Measurements from ENCODE around the gene ALG2. TPM values are rescaled to one million over a fixed set of nuclear protein-coding genes. Genes with fewer than 3 reads are reported as not detected.

ALG2 gene
- total RNA-seq, 1 experiment from 2014 or later: 39.8 TPM

DNA sequence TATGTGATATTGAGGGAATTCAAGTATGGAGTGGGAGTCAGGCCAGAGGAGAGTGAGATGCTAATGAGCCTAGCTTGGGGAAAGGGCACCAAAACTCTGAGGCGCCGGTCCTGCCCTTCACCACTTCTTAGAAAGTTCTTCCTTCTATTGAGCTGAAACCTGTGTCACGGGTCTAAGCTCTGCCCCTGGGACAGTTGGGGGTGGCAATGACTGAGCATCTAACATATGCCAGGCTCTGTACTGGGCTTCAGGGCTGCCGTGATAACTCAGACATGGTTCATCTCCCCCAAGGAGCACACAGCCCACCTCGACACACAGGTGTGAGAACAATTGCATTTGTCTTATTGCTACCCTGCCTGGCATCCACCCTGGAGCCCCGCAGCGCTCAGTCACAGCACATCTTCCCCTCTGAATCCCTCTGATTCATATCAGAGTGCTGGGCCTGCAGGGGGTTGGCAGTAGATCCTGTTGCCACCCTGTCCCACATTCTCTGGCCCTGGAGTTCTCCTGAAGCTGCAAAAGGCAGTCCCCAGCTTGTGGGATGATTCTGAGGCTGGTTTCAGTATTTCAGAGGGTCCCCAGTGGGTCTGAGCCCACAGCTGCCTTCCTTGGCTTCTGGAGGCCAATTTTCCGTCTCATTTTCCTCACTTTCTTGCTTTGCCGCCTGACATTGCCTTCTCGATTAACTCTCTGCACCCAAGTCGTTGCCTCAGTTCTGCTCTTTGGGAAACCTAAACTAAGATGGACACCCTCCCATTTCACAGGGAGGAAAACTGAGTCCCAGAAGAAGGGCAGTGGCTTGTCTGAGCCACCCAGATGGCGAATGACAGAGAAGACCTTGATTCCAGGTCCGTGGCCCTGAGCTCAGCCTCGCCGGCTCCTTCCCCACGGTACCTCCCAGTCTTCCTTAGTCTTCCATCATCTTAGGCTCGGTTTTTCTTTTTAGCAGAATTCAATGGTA is 42.5 kb downstream of the ALG2 start:
- no peak overlapping the region for H3K4me3 Mint-ChIP-seq (ENCODE audit: unreplicated experiment)
- H3K27ac Mint-ChIP-seq (ENCODE audit: unreplicated experiment): no peak overlapping the region
- H3K9me3 Mint-ChIP-seq (ENCODE audit: unreplicated experiment): no peaks in the 10 kb centered on the region
- Histone ChIP-seq H3K4me1 (peaks cover 11% of the 10 kb centered on the region), H3K36me3 (ENCODE audit: control insufficient read depth, insufficient read depth, low read length) (no peaks in the 10 kb centered on the region), H3K27me3 (replicated peaks; ENCODE audit: control insufficient read depth, insufficient read depth, low read length) (no peaks in the 10 kb centered on the region), H3K9me3 (no peaks in the 10 kb centered on the region), H3K4me3 (ENCODE audit: low read depth, low read length) (no peak overlapping the region)
- TF ChIP-seq, protein P1, sequence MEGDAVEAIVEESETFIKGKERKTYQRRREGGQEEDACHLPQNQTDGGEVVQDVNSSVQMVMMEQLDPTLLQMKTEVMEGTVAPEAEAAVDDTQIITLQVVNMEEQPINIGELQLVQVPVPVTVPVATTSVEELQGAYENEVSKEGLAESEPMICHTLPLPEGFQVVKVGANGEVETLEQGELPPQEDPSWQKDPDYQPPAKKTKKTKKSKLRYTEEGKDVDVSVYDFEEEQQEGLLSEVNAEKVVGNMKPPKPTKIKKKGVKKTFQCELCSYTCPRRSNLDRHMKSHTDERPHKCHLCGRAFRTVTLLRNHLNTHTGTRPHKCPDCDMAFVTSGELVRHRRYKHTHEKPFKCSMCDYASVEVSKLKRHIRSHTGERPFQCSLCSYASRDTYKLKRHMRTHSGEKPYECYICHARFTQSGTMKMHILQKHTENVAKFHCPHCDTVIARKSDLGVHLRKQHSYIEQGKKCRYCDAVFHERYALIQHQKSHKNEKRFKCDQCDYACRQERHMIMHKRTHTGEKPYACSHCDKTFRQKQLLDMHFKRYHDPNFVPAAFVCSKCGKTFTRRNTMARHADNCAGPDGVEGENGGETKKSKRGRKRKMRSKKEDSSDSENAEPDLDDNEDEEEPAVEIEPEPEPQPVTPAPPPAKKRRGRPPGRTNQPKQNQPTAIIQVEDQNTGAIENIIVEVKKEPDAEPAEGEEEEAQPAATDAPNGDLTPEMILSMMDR (IDR thresholded peaks at IDR 0.05; ENCODE audit: insufficient read depth in 1 of 2, low read depth in 1 of 2, low read length in 1 of 2, severe bottlenecking in 1 of 2, unreplicated experiment in 1 of 2): no peak
- BruUV-seq (replicated peaks): no TSS peak
- intact Hi-C loops (cut with micrococcal nuclease; ENCODE audit: unreplicated experiment): no loop called here
- POLR2A ChIA-PET: no interaction called here
- H3K4me1 Mint-ChIP-seq (ENCODE audit: low read depth, unreplicated experiment): peaks cover 19% of the 10 kb centered on the region
- no peaks in the 10 kb centered on the region for H3K36me3 Mint-ChIP-seq (ENCODE audit: insufficient read depth, unreplicated experiment)
- CTCF ChIA-PET: no interaction called here
- no peaks in the 10 kb centered on the region for H3K27me3 Mint-ChIP-seq (ENCODE audit: insufficient read depth, unreplicated experiment)
- no peak for DNase-seq

DNA sequence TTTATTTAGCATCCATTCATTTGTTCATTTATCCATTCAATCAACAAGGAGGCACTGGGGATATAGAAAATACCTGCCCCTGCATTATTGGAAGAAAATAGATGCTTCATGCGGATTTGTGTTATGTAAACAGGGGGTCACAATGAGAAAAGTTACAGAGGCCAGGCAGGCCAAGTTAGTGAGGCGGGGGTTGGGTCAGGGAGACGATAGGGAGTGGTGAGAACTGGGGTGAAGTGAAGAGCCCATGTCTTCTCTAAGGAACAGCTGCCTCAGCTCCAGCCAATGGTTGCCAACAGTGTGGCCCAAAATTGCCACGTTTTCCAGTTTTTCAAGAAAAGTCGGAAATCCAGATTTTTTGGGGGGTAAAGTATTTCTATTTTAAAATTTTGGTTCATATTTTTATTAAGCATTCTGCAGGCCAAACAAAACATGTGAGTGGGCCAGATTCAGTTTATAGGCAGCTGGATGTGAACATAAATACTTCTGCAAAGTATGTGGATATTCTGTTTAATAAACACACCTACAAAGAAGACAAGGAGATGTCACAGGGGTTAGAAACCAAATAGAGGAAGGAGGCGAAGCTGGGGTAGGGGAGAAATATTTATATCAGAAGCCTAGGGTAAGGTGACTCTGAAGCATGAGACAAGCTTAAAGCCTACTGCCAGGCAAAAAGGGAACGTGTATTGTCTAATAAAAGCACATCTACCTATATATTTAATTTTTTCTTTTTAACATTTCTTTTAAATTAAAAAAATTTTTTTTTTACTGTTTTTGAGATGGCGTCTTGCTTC is 44.0 kb downstream of the ALG2 start:
- Histone ChIP-seq H3K9me3 (no peaks in the 10 kb centered on the region), H3K36me3 (ENCODE audit: control insufficient read depth, insufficient read depth, low read length) (no peaks in the 10 kb centered on the region), H3K4me1 (peaks cover 16% of the 10 kb centered on the region), H3K27me3 (replicated peaks; ENCODE audit: control insufficient read depth, insufficient read depth, low read length) (no peaks in the 10 kb centered on the region), H3K4me3 (ENCODE audit: low read depth, low read length) (no peak overlapping the region)
- TF ChIP-seq, protein P1 (IDR thresholded peaks at IDR 0.05; ENCODE audit: insufficient read depth in 1 of 2, low read depth in 1 of 2, low read length in 1 of 2, severe bottlenecking in 1 of 2, unreplicated experiment in 1 of 2): no peak
- no peak for DNase-seq
- BruUV-seq (replicated peaks): no TSS peak
- no peaks in the 10 kb centered on the region for H3K9me3 Mint-ChIP-seq (ENCODE audit: unreplicated experiment)
- peaks cover 24% of the 10 kb centered on the region for H3K4me1 Mint-ChIP-seq (ENCODE audit: low read depth, unreplicated experiment)
- ChIA-PET CTCF (no interaction called here), POLR2A (no interaction called here)
- no peak overlapping the region for H3K4me3 Mint-ChIP-seq (ENCODE audit: unreplicated experiment)
- H3K36me3 Mint-ChIP-seq (ENCODE audit: insufficient read depth, unreplicated experiment): no peaks in the 10 kb centered on the region
- no peaks in the 10 kb centered on the region for H3K27me3 Mint-ChIP-seq (ENCODE audit: insufficient read depth, unreplicated experiment)
- H3K27ac Mint-ChIP-seq (ENCODE audit: unreplicated experiment): no peak overlapping the region
- intact Hi-C loops (cut with micrococcal nuclease; ENCODE audit: unreplicated experiment): no loop called here

DNA sequence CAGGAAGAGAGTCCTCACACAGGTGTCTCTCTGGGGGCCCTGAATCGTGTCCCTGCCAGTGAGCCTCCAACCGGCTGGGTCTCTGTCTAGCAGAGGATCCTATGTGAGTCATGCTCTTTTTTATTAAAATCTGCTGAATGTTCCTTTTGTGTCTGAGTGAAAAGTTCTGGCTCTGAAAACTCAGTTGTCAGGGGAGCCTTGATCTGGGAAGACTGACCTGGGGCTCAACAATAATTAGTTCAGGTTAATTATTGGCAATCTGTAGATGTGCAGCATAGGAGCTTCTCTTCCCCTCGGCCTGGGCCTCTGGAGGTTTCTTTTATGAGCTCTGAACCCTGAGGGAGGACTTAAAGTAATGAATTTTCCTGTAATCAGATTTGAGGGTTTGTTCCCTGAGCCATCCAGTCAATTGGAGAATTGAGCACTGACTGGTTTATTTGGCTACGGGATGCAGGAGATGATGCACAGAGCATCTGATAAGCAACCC is 45.2 kb downstream of the ALG2 start:
- Histone ChIP-seq H3K4me3 (ENCODE audit: low read depth, low read length) (no peak overlapping the region), H3K9me3 (no peaks in the 10 kb centered on the region), H3K36me3 (ENCODE audit: control insufficient read depth, insufficient read depth, low read length) (no peaks in the 10 kb centered on the region), H3K27me3 (replicated peaks; ENCODE audit: control insufficient read depth, insufficient read depth, low read length) (no peaks in the 10 kb centered on the region), H3K4me1 (peaks cover 28% of the 10 kb centered on the region)
- Mint-ChIP-seq H3K27me3 (ENCODE audit: insufficient read depth, unreplicated experiment) (no peaks in the 10 kb centered on the region), H3K9me3 (ENCODE audit: unreplicated experiment) (no peaks in the 10 kb centered on the region), H3K4me3 (ENCODE audit: unreplicated experiment) (no peak overlapping the region), H3K36me3 (ENCODE audit: insufficient read depth, unreplicated experiment) (no peaks in the 10 kb centered on the region), H3K27ac (ENCODE audit: unreplicated experiment) (no peak overlapping the region), H3K4me1 (ENCODE audit: low read depth, unreplicated experiment) (peaks cover 36% of the 10 kb centered on the region)
- BruUV-seq (replicated peaks): no TSS peak
- no peak for DNase-seq
- intact Hi-C loops (cut with micrococcal nuclease; ENCODE audit: unreplicated experiment): no loop called here
- TF ChIP-seq, protein P1 (IDR thresholded peaks at IDR 0.05; ENCODE audit: insufficient read depth in 1 of 2, low read depth in 1 of 2, low read length in 1 of 2, severe bottlenecking in 1 of 2, unreplicated experiment in 1 of 2): no peak
- POLR2A ChIA-PET: no interaction called here
- CTCF ChIA-PET: no interaction called here
